ENCODE results near the gene CTRB2. TPM values are rescaled to one million over a fixed set of nuclear protein-coding genes. Genes with fewer than 3 reads are reported as not detected.

CTRB2 gene
- total RNA-seq, 2 donors from 2014 or later: not detected

- Histone ChIP-seq H3K27ac (no peak overlapping the region), H3K9me3 (peaks cover 7 to 34% of the 10 kb centered on the region in 2 donors), H3K36me3 (peaks cover 9% of the 10 kb centered on the region), H3K4me3 (no peak overlapping the region), H3K27me3 (no peaks in the 10 kb centered on the region), H3K4me1 (no peaks in the 10 kb centered on the region)
- TF ChIP-seq, protein P1, sequence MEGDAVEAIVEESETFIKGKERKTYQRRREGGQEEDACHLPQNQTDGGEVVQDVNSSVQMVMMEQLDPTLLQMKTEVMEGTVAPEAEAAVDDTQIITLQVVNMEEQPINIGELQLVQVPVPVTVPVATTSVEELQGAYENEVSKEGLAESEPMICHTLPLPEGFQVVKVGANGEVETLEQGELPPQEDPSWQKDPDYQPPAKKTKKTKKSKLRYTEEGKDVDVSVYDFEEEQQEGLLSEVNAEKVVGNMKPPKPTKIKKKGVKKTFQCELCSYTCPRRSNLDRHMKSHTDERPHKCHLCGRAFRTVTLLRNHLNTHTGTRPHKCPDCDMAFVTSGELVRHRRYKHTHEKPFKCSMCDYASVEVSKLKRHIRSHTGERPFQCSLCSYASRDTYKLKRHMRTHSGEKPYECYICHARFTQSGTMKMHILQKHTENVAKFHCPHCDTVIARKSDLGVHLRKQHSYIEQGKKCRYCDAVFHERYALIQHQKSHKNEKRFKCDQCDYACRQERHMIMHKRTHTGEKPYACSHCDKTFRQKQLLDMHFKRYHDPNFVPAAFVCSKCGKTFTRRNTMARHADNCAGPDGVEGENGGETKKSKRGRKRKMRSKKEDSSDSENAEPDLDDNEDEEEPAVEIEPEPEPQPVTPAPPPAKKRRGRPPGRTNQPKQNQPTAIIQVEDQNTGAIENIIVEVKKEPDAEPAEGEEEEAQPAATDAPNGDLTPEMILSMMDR (IDR thresholded peaks at IDR 0.05): no peak
- DNase-seq (ENCODE audit: low spot score): no peak
These were observed 30.0 kb downstream of the CTRB2 start for GRCh38 chr16:75176926-75177325.

GRCh38 chr16:75175074-75175473, 31.9 kb downstream of the CTRB2 start:
- H3K9me3 ChIP-seq: peaks cover 8 to 51% of the 10 kb centered on the region in 2 donors
- DNase-seq (ENCODE audit: low spot score): no peak
- H3K4me1 ChIP-seq: no peaks in the 10 kb centered on the region
- TF ChIP-seq, protein P1 (IDR thresholded peaks at IDR 0.05): no peak
- no peaks in the 10 kb centered on the region for H3K27me3 ChIP-seq
- H3K27ac ChIP-seq: no peak overlapping the region
- H3K36me3 ChIP-seq: peaks cover 25% of the 10 kb centered on the region
- no peak overlapping the region for H3K4me3 ChIP-seq

DNA sequence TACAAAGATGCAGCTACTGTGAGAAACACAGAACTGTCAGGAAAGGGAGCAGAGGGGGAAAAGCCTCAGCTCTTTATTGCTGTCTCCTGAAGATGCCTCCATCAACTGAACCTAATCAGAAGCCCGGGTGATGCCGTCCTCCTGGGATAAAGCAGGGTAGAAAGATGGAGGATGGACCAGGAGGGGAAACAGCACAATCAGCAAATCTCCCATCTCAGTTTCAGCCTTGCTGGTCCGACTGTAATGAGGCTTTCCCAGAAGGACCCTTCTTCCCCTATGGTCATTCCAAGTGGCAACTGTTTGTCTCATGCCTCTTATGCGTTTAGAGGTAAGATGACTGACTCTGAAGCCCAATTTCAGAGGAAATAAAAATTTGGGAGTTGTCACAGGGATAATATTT, 34.4 kb downstream of the CTRB2 start:
- H3K27me3 ChIP-seq: no peaks in the 10 kb centered on the region
- no peak for DNase-seq (ENCODE audit: low spot score)
- H3K4me3 ChIP-seq: no peak overlapping the region
- H3K27ac ChIP-seq: no peak overlapping the region
- peaks cover 50% of the 10 kb centered on the region for H3K36me3 ChIP-seq
- peaks cover 21 to 74% of the 10 kb centered on the region in 2 donors for H3K9me3 ChIP-seq
- TF ChIP-seq, protein P1 (IDR thresholded peaks at IDR 0.05): no peak
- H3K4me1 ChIP-seq: no peaks in the 10 kb centered on the region

- no peaks in the 10 kb centered on the region for H3K4me1 ChIP-seq
- DNase-seq (ENCODE audit: low spot score): no peak
- H3K4me3 ChIP-seq: no peak overlapping the region
- TF ChIP-seq, protein P1 (IDR thresholded peaks at IDR 0.05): no peak
- no peaks in the 10 kb centered on the region for H3K27me3 ChIP-seq
- no peak overlapping the region for H3K27ac ChIP-seq
- peaks cover 14 to 55% of the 10 kb centered on the region in 2 donors for H3K9me3 ChIP-seq
- peaks cover 61% of the 10 kb centered on the region for H3K36me3 ChIP-seq
These were observed 37.0 kb downstream of the CTRB2 start for GRCh38 chr16:75169899-75170405.

DNA sequence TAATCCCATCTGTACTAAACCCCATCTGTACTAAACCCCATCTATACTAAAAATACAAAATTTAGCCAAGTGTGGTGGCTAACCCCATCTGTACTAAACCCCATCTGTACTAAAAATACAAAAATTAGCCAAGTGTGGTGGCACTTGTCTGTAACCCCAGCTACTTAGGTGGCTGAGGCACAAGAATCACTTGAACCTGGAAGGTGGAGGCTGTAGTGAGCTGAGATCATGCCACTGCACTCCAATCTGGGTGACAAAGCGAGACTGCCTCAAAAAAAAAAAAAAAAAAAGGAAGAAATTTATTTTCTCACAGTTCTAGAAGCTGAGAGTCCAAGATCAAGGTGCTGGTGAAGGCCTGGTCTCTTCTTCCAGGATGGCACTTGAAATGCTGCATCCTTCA, 46.6 kb downstream of the CTRB2 start:
- TF ChIP-seq, protein P1 (IDR thresholded peaks at IDR 0.05): no peak
- no peaks in the 10 kb centered on the region for H3K27me3 ChIP-seq
- no peak overlapping the region for H3K4me3 ChIP-seq
- no peaks in the 10 kb centered on the region for H3K4me1 ChIP-seq
- H3K9me3 ChIP-seq: no peaks in the 10 kb centered on the region
- no peak for DNase-seq (ENCODE audit: low spot score)
- peaks cover 6% of the 10 kb centered on the region for H3K36me3 ChIP-seq
- no peak overlapping the region for H3K27ac ChIP-seq

Other genes with a start within 250 kb of the CTRB2 start
- gene WDR59, start 222.0 kb downstream of the CTRB2 start, total RNA-seq: 10 to 100 TPM; 12.5 to 18.0 TPM
- 10 to 100 TPM; 15.3 to 19.8 TPM for gene ZNRF1, start 208.1 kb downstream of the CTRB2 start, total RNA-seq
- 10 to 100 TPM; 28.8 to 65.6 TPM for gene LDHD, start 90.4 kb downstream of the CTRB2 start, total RNA-seq
- 1 to 10 TPM; 8.6 to 8.8 TPM for gene ZFP1, start 58.6 kb downstream of the CTRB2 start, total RNA-seq
- gene CTRB1, start 11.8 kb upstream of the CTRB2 start, total RNA-seq: not detected
- gene BCAR1, start 44.5 kb upstream of the CTRB2 start, total RNA-seq: 10 to 100 TPM; 58.0 to 88.2 TPM
- gene CFDP1, start 226.3 kb upstream of the CTRB2 start, total RNA-seq: 10 to 100 TPM; 25.2 to 33.6 TPM

All from right atrium auricular region (tissue), 2 donors.